ENCODE measurements around the gene GRIP2.

Gene GRIP2

GRCh38 chr3:14539384-14539741 is 779 bp downstream of the GRIP2 start:
- no peak for DNase-seq (ENCODE audit: low read depth)

DNA sequence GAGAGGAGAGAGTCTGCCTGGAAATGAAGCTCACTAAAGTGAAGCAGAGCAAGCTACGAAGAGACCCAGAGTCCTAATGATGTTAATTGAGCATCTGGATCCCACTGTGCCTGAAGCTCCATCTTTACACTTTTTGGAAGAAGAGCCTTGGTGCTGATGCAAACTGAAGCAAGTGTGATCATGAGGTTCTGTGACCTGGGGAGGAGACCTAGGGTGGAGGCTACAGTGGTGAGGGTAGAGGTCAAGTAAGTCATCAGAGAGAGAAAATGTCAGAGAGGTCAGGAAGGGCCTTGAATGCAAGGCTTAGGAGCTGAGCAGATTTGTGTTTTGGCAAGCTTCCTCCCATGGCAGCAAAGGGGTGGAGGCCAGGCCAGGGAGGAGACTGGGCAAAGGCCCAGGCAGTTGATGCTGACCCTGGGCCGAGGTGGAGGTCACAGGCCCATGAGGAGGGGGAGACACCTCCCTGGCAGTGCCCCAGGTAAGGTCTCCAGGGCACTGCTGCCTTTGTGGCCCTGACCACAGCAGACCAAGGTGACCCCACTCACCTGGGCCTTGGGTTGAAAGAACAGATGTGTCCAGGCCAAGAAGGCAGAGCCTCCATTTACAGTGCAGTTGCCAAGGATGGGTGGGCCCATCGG is 1.6 kb downstream of the GRIP2 start:
- no peak for DNase-seq (ENCODE audit: low read depth)

DNA sequence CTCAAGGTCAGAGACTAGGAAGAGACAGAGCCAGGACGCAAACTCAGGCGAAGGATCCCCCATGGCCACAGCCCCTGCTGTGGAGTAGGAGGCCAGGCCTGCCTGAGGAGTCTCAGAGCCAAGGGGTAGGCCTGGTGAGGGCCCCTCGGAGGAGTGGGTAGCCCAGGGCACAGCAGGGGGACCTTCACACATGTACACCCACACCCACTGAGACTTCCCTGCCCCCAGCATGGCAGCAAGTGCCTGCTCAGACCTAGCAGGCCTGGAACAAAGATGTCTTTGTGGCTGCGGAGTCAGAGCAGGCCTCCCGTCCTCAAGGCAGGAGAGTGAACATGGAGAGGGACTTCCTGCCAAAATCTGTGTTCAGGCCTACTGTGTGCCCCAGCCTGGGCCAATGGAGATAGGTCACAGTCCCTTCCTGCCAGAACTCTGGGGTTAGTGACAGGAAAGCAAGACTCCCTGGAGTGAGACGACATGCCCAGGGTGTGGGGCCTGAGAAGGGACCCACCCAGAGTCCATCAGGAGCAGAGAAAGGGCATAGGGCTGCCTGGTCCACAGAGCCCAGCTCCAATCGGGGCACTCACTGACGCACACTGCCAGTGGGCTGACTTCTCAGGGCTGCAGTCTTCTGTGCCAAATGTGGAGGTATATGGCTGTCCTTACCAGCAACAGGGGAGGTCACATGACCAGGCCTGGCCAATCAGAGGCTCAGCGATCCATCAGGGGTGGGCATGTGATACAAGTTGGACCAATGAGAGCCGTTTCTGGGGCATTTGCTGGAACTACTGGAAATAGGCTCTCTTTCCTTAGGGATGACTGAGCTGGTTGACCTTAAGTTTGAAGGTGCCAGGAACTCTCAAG is 2.3 kb downstream of the GRIP2 start:
- DNase-seq (ENCODE audit: low read depth), result no peak

GRCh38 chr3:14536837-14537589 is 3.1 kb downstream of the GRIP2 start:
- no peak for DNase-seq (ENCODE audit: low read depth)

- no peak for DNase-seq (ENCODE audit: low read depth)
Observed at GRCh38 chr3:14536055-14536815, 3.9 kb downstream of the GRIP2 start.

DNA sequence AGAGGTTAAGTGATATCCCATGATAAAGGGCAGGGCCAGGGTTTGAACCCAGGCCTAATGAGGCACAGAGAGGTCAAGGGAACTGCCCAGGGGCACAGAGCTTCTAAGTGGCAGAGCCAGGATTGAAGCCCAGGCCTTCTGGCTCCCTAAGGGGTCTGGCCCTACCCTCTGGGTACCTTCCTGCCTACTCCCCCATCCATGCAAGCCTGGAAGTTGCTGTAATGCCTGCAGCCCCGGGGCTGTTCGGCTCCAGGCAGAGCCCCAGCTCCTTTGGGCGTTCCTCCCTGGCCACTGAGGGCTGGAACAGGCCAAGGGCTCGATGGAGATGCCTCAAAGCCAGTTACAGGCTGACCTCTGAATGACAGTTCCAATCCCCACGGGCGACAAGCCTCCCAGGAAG is 4.5 kb downstream of the GRIP2 start:
- DNase-seq (ENCODE audit: low read depth), result no peak

DNA sequence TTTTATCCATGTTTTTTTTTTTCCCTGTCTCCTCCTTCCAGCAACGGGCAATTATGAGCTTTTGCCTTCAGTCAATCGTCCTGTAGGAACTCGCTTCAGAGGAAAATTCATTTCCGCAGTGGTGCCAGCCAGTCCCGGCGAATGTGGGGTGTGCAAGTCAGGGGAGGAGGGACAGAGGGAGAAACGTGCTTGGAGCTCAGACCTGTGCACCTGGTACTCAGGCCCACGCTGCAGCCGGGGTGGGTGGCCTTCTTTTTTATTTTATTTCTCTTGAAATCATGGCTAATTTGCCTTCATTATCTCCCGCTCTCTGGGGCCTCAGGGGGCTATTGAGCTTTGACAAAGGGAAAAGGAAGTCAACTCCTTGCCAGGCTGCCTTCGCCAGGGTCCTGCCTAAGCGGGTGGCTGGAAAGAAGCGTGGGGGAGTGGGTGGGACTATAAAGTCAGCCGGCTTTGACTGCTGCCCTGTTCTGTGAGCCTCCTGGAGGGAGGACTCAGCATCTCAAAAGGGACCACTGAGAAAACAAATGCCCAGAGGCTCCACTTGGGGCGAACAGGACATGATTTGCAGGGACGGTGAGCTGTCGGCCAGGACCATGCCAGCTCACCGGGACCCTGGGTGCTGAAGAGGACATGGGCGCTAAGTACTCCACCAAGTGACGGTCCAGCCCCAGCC is 5.5 kb downstream of the GRIP2 start:
- no peak for DNase-seq (ENCODE audit: low read depth)

GRCh38 chr3:14533457-14533958 is 6.6 kb downstream of the GRIP2 start:
- no peak for DNase-seq (ENCODE audit: low read depth)

DNA sequence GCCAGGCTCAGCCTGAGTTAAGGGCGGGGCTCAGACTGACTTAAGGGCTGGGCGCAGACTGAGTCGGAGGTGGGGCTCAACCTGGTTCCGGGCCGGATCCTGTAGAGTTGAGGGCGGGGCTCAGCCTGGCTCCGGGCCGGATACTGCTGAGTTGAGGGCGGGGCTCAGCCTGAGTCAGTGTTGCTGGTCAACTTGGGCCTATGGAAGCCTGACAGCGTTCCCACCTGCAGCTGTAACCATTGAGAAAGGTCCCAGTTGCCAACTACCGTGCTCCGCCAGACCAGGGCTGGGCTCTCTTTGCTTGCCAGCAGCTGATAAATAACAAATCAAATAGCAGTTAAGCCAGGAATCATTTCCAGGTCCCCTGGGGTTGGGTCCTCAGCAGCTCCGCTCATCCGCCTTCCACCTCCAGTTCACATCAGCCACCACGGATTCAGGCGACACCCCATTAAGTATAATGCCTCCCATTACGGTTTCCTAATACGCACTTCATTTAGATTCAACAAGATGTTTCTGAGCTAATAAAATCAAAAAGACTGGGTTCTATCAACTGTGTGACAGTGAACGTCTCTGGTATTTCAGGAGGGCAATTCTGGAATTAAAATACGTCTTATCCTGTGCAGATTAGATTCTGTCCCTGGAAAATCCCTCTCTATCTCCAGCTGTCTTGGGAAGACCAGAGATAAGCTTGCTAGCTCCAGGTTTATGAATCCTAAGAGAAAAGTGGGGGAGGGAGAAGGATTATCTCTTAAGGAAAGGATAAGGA is 7.3 kb downstream of the GRIP2 start:
- DNase-seq (ENCODE audit: low read depth), result no peak

- no peak for DNase-seq (ENCODE audit: low read depth)
Observed at GRCh38 chr3:14531856-14532395, 8.2 kb downstream of the GRIP2 start.

- DNase-seq (ENCODE audit: low read depth), result no peak
Observed at GRCh38 chr3:14528081-14528480, 12.1 kb downstream of the GRIP2 start.

DNA sequence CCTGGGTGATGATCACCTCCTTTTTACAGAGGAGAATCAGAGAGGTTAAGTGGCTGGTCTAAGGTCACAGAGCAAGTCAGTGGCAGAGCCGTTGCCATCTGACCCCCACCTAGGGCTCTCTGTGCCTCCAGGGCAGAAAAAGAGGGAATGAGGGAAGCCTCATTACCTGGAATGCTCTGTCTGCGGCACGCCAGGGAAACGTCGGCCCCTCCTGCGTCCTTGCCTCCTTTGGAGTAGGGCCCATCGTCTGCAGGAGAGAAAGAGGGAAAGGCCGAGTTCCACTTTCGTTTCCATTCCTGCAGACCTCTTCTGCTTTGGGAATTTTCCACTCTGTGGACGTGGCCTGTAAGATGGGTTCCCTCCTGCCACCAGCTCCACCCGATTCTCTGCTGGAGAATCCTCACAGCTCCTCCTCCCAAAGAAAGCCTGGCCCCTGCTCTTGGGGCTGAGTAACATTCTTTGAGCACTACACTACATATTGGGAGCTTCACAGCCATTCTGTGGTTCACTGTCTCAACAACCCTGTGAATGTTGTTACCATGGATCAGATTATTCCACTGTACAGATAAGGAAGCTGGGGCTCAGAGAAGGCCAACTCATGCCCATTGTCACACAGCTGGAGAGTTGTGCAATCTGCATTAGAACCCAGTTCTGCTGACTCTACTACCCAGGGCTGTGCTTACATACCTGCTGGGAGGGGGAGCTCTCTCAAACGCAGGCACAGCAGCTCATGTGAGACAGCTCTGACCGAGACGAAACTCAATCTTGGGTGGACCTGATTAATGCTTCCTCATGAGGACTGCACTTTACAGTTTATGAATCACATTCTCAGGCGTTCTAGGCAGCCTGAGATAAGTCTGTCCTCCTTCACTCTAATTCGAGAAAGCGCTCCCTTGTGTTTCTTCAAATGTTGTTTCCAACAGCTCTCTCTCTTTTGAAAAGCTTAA is 14.2 kb downstream of the GRIP2 start:
- peak; percentile 56 for DNase-seq (ENCODE audit: low read depth)

- DNase-seq (ENCODE audit: low read depth), result no peak
Observed at GRCh38 chr3:14524920-14525660, 15.1 kb downstream of the GRIP2 start.

DNA sequence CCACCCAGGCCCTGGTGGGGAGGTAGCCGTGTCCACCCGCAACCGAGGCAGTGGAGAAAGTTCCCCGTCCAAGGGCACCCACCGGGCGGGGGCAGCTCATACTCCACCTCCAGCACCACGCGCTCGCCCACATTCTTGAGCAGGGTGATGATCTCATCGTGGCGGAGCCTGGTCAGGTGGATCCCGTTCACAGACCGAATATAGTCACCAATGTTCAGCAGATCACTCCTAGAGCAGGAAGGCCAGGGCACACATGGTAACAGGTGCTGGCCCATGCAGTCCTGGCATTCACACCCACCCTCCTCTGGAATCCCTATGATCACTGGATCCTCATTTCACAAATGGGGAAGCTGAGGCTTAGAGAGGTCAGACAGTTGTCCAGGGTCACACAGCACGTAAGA is 15.8 kb downstream of the GRIP2 start:
- DNase-seq (ENCODE audit: low read depth), result no peak

DNA sequence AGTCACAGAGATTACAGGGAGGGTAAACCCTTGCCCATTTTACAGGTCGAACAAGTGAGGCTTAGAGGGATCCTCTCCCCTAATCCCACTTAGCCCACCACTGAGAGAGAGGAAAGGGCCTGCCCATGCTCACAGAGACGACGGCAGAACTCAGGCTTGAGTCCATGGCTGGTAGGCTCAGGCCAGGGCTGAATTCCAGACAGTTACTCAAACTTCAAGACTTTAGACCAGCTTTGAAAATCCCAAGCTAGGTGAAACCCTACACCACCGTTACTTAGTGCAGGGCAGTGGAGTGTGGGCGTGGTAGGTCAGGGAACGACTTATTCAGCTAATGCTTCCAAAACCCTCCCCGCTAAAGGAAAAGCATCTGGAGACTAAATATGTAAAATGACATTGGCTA is 16.4 kb downstream of the GRIP2 start:
- peak; percentile 16 for DNase-seq (ENCODE audit: low read depth)

- no peak for DNase-seq (ENCODE audit: low read depth)
Observed at GRCh38 chr3:14522768-14523167, 17.4 kb downstream of the GRIP2 start.

DNA sequence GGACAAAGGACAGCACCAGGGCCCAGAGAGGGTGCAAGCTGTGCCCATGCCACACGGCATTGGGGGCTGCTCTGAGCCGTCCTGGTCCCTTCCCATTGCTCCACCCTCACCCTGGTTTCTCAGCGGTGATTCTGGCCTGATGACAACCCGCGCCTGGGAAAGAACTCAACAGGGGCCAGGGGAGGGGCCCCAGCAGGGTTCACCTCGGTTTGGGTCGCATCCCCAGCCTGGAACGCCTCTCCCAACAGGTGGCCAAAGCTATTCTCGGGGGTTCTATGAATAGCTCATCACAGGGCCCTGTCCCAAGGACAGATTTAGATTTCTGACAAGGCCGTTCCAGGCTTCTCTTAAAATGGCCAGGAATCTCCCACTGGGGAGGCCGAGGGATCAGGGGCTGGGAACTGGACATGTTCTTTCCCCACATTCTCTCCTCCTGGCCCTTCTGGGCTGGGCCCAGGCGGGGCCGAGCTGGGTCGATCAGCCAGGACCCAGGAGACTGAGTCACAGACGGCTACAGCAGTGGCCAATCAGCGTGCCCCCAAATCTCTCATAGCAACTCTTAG is 17.9 kb downstream of the GRIP2 start:
- DNase-seq (ENCODE audit: low read depth), result no peak

DNA sequence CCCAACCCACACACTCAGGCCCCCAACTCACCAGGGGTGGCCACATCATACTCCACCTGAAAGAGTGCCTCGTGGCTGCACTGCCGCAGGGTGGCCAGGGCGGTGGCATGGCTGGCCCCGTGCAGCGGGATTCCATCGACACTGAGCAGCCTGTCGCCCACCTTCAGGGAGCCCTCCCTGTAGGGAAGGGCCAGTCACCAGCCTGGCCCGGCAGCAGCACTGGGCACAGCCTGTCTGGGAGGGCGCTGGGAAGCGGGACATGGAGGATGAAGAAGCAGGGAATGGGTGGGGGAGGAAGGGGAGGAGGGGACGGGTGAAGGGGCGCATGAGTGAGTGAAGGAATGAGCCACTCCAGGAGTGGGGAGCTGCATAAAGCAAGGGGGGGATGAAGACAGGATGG is 18.5 kb downstream of the GRIP2 start:
- DNase-seq (ENCODE audit: low read depth), result no peak
